Measurements from ENCODE around the gene FOXP1. TPM values are rescaled to one million over a fixed set of nuclear protein-coding genes. Genes with fewer than 3 reads are reported as not detected.

The FOXP1 gene
- total RNA-seq, 2 experiments from 2014 or later = 493 to 508 TPM

DNA sequence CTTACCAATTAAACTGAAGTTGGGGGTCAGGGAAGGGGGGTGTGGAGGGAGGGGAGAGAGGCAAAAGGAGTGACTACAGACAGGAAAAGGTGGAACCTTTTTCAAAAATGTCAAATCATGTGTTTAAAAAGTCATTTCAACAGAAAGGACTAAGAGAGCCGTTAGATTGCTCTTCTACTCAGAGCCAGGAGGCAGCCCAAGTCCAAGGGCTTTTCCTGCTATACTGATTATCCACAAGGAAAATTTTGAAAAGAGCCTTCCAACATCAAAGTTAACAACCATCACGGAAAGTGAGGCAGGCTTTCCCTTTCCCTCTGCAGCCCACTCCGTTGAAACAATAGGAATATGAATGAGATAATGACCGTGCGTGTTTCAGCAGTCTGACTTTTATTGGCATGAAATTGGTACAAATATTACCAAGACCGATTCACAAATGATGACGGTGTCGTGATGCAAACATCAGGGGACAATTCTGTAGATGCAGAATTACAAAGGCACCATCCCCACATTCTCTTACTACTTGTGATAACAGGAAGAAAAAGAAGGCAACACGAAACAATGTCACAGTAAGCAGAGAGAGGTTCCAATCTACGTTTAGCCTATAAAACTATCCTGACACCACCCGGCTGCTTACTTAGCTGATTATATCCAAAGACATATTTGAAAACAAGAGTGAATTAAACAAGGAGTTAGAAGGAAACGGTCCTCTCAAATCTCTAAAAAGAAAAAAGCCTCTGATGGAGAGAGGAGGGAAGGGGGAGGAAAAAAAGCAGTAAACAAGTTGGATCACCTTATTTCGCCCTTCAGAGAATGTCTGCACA lies 453.7 kb downstream of the FOXP1 start:
- Histone ChIP-seq H3K4me1 (ENCODE audit: insufficient read depth, low read length) (peaks cover 47% of the 10 kb centered on the region), H3K4me3 (ENCODE audit: low read length) (peak overlapping the region; percentile 70), H3K9me3 (ENCODE audit: control insufficient read depth in 1 of 2, insufficient read depth in 1 of 2, low read length in 2 of 2) (no peaks in the 10 kb centered on the region), H3K27ac (ENCODE audit: low read depth in 1 of 2, low read length in 2 of 2) (peak overlapping the region; percentile 79 to 93), H3K36me3 (ENCODE audit: insufficient read depth, low read length) (no peaks in the 10 kb centered on the region), H3K27me3 (ENCODE audit: control insufficient read depth in 1 of 2, insufficient read depth in 2 of 2, low read length in 2 of 2) (no peaks in the 10 kb centered on the region)
- Mint-ChIP-seq H3K4me1 (ENCODE audit: low read depth) (peaks cover 88% of the 10 kb centered on the region), H3K9me3 (no peaks in the 10 kb centered on the region), H3K4me3 (peak overlapping the region; percentile 91), H3K27me3 (no peaks in the 10 kb centered on the region), H3K36me3 (ENCODE audit: low read depth) (peaks cover 54% of the 10 kb centered on the region), H3K27ac (peak overlapping the region; percentile 98)
- TF ChIP-seq, protein P1, sequence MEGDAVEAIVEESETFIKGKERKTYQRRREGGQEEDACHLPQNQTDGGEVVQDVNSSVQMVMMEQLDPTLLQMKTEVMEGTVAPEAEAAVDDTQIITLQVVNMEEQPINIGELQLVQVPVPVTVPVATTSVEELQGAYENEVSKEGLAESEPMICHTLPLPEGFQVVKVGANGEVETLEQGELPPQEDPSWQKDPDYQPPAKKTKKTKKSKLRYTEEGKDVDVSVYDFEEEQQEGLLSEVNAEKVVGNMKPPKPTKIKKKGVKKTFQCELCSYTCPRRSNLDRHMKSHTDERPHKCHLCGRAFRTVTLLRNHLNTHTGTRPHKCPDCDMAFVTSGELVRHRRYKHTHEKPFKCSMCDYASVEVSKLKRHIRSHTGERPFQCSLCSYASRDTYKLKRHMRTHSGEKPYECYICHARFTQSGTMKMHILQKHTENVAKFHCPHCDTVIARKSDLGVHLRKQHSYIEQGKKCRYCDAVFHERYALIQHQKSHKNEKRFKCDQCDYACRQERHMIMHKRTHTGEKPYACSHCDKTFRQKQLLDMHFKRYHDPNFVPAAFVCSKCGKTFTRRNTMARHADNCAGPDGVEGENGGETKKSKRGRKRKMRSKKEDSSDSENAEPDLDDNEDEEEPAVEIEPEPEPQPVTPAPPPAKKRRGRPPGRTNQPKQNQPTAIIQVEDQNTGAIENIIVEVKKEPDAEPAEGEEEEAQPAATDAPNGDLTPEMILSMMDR (IDR thresholded peaks at IDR 0.05) = no peak
- ChIA-PET POLR2A (interaction anchor here (0.7 to 5.2 kb wide), 17 partner anchors 11 to 1250 kb away, joined by 3 to 70 read pairs (median 6); no protein-coding TSS in a partner anchor), CTCF (interaction anchor here (1.1 kb wide), 2 partner anchors 11 to 23 kb away, joined by 3 to 4 read pairs; no protein-coding TSS in a partner anchor)
- intact Hi-C loops (cut with DNase I, micrococcal nuclease) = loop anchor here (1.0 to 5.0 kb wide), 11 partner anchors 38 to 457 kb away; partner anchors contain the start of gene FOXP1 (in 1 of the 2)
- DNase-seq (peak in 7 of 14 experiments; percentile 19 to 72 (median 25)), ATAC-seq (ENCODE audit: poor library complexity) (peak; percentile 14)

DNA sequence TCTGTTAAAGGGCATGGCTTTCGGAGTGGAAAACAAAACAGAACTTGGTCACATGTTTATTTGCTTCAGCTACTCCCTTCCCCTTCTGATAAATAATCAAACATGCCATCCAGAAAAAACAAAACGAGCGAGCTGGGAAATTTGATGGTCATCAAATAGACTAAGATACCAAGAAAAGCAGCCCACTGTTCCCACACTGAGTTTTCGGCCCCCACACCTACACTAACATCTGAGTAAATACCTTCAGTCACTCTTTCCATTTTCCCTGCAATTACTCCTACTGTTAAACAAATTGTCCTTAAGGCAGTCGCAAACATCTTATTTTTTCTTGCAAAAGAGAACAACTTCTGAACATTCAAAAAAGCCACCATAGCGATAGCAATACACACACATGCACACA lies 454.6 kb downstream of the FOXP1 start:
- POLR2A ChIA-PET = interaction anchor here (0.7 to 5.2 kb wide), 6 partner anchors 38 to 368 kb away, joined by 3 to 70 read pairs (median 6); no protein-coding TSS in a partner anchor
- Histone ChIP-seq H3K27me3 (ENCODE audit: control insufficient read depth in 1 of 2, insufficient read depth in 2 of 2, low read length in 2 of 2) (no peaks in the 10 kb centered on the region), H3K36me3 (ENCODE audit: insufficient read depth, low read length) (no peaks in the 10 kb centered on the region), H3K4me3 (ENCODE audit: low read length) (peak overlapping the region; percentile 70), H3K9me3 (ENCODE audit: control insufficient read depth in 1 of 2, insufficient read depth in 1 of 2, low read length in 2 of 2) (no peaks in the 10 kb centered on the region), H3K4me1 (ENCODE audit: insufficient read depth, low read length) (peaks cover 41% of the 10 kb centered on the region), H3K27ac (ENCODE audit: low read depth in 1 of 2, low read length in 2 of 2) (peak overlapping the region; percentile 79 to 93)
- TF ChIP-seq, protein P1 (IDR thresholded peaks at IDR 0.05) = no peak
- Mint-ChIP-seq H3K4me3 (peak overlapping the region; percentile 91), H3K27ac (peak overlapping the region; percentile 98), H3K27me3 (no peaks in the 10 kb centered on the region), H3K36me3 (ENCODE audit: low read depth) (peaks cover 56% of the 10 kb centered on the region), H3K4me1 (ENCODE audit: low read depth) (peaks cover 85% of the 10 kb centered on the region), H3K9me3 (no peaks in the 10 kb centered on the region)
- intact Hi-C loops (cut with DNase I, micrococcal nuclease) = loop anchor here in 1 of 2 experiments (2.0 to 5.0 kb wide), 4 partner anchors 37 to 458 kb away; no protein-coding TSS in a partner anchor
- DNase-seq (peak in 1 of 14 experiments; percentile 30), ATAC-seq (ENCODE audit: poor library complexity) (no peak)
- CTCF ChIA-PET = interaction anchor here (0.8 kb wide), 1 partner anchor 290 kb away, joined by 6 read pairs; no protein-coding TSS in a partner anchor

DNA sequence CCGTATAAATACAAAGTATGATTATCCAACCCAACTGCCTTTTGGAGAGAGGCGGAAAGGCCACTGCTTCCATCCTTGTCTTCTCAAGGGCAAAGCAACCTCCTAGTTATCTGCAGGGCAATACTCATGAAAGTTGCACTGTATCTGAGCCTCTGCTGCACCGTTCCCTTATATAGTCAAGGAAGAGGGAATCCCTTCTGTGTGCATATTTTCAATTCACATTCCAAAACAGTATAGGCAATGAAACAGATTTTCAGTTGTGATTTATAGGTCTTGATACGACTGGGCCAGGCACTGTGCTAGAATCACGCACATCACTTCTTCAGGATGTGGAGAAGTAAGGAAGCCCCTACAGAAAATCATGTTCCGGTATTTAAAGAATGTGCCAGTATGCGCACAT lies 455.7 kb downstream of the FOXP1 start:
- intact Hi-C loops (cut with DNase I, micrococcal nuclease) = loop anchor here in 1 of 2 experiments (2.0 to 5.0 kb wide), 4 partner anchors 36 to 459 kb away; no protein-coding TSS in a partner anchor
- peak overlapping the region; percentile 50 to 93 for H3K27ac ChIP-seq (ENCODE audit: low read depth in 1 of 2, low read length in 2 of 2)
- Mint-ChIP-seq H3K9me3 (no peaks in the 10 kb centered on the region), H3K27me3 (no peaks in the 10 kb centered on the region), H3K36me3 (ENCODE audit: low read depth) (peaks cover 59% of the 10 kb centered on the region), H3K27ac (peak overlapping the region; percentile 98), H3K4me1 (ENCODE audit: low read depth) (peaks cover 84% of the 10 kb centered on the region), H3K4me3 (peak overlapping the region; percentile 91)
- H3K27me3 ChIP-seq (ENCODE audit: control insufficient read depth in 1 of 2, insufficient read depth in 2 of 2, low read length in 2 of 2) = no peaks in the 10 kb centered on the region
- no peaks in the 10 kb centered on the region for H3K9me3 ChIP-seq (ENCODE audit: control insufficient read depth in 1 of 2, insufficient read depth in 1 of 2, low read length in 2 of 2)
- H3K4me1 ChIP-seq (ENCODE audit: insufficient read depth, low read length) = peaks cover 42% of the 10 kb centered on the region
- DNase-seq (no peak), ATAC-seq (ENCODE audit: poor library complexity) (no peak)
- TF ChIP-seq, protein P1 (IDR thresholded peaks at IDR 0.05) = no peak
- POLR2A ChIA-PET = interaction anchor here (1.1 to 5.2 kb wide), 3 partner anchors 41 to 92 kb away, joined by 3 to 70 read pairs (median 10); no protein-coding TSS in a partner anchor
- H3K4me3 ChIP-seq (ENCODE audit: low read length) = peak overlapping the region; percentile 70
- H3K36me3 ChIP-seq (ENCODE audit: insufficient read depth, low read length) = peaks cover 8% of the 10 kb centered on the region
- CTCF ChIA-PET = interaction anchor here (1.0 kb wide), 1 partner anchor 18 kb away, joined by 3 read pairs; no protein-coding TSS in a partner anchor
